Suprapubic skin (tissue), 3 donors: ENCODE measurements around the gene DGKE.

Experiments used
- CTCF ChIP-seq, 2 donors: fragments of 200-600 bp in 1 of 2; fragments of 450-650 bp in 1 of 2; sonication (generic) in 1 of 2; IDR thresholded peaks; one replicate each; pipeline ENCODE4 v1.5.1; 2016 to 2019; ENCODE audit warnings: antibody characterized with exemption in 2 of 2, mild to moderate bottlenecking in 1 of 2, moderate library complexity in 1 of 2
- EP300 ChIP-seq: sonication (generic); formaldehyde crosslinking; IDR thresholded peaks from one replicate; pipeline ENCODE4 v1.6.1; 2017; ENCODE audit warnings: antibody characterized with exemption

GRCh38 chr17:56876766-56877179, 42.8 kb downstream of the DGKE start:
- TF ChIP-seq EP300 (no peak), CTCF (IDR thresholded peaks at IDR 0.05) (no peak)
